H1 (cell line): ENCODE data around the gene UFM1. TPM values are rescaled to one million over a fixed set of nuclear protein-coding genes. Genes with fewer than 3 reads are reported as not detected.
A peak's percentile ranks its signal among the peaks of the same experiment; 100 is the strongest.

Experiments
- EP300 ChIP-seq, 2 experiments: IDR thresholded peaks; 1 replicate in 1 of 2; 2 replicates in 1 of 2; pipeline ENCODE4 v1.6.1; 2011 to 2012; ENCODE audit warnings: low read depth in 2 of 2, low read length in 2 of 2, mild to moderate bottlenecking in 2 of 2, borderline replicate concordance in 1 of 2, inconsistent platforms in 1 of 2, moderate library complexity in 1 of 2
- POU5F1 ChIP-seq: IDR thresholded peaks from 2 replicates; pipeline ENCODE4 v1.6.1; 2011; ENCODE audit warnings: low read depth, mild to moderate bottlenecking, low read length, moderate library complexity
- polyA plus RNA-seq, 7 experiments: library from polyadenylated mRNA; depleted of rRNA in 3 of 7; stranded (reverse) in 5 of 7; unstranded in 2 of 7; fragments of >200 nt in 5 of 7; fragments of 200-250 nt in 2 of 7; gene quantifications; 1 replicate in 5 of 7; 2 replicates in 1 of 7; 4 replicates in 1 of 7; pipeline versions ENCODE4 v1.2.1 to v1.2.3, GENCODE V29; 2011 to 2013; ENCODE audit warnings: missing spikeins in 2 of 7, mixed read lengths in 2 of 7
- total RNA-seq: library from RNA; stranded (reverse); fragmentation: NEBNext Ultra II Directional; extraction: Animal tissue kit (Norgen Biotek cat#: 25700); gene quantifications from 2 replicates; pipeline ENCODE4 v1.2.1, GENCODE V29; 2021
- TF ChIP-seq, protein P1 (sequence below): fragments of 300-600 bp; sonication (generic); IDR thresholded peaks from 2 replicates; pipeline ENCODE4 v1.7.1; 2012; ENCODE audit warnings: low read length, moderate library complexity, mild to moderate bottlenecking, inconsistent platforms; ENCODE audit not compliant: insufficient replicate concordance

Gene UFM1
- total and polyA plus RNA-seq, 2 of the 8 experiments (the other 6 are each of a cell fraction or from before 2014, with no cell fraction given) = 16.0 to 34.3 TPM

- TF ChIP-seq, protein P1, sequence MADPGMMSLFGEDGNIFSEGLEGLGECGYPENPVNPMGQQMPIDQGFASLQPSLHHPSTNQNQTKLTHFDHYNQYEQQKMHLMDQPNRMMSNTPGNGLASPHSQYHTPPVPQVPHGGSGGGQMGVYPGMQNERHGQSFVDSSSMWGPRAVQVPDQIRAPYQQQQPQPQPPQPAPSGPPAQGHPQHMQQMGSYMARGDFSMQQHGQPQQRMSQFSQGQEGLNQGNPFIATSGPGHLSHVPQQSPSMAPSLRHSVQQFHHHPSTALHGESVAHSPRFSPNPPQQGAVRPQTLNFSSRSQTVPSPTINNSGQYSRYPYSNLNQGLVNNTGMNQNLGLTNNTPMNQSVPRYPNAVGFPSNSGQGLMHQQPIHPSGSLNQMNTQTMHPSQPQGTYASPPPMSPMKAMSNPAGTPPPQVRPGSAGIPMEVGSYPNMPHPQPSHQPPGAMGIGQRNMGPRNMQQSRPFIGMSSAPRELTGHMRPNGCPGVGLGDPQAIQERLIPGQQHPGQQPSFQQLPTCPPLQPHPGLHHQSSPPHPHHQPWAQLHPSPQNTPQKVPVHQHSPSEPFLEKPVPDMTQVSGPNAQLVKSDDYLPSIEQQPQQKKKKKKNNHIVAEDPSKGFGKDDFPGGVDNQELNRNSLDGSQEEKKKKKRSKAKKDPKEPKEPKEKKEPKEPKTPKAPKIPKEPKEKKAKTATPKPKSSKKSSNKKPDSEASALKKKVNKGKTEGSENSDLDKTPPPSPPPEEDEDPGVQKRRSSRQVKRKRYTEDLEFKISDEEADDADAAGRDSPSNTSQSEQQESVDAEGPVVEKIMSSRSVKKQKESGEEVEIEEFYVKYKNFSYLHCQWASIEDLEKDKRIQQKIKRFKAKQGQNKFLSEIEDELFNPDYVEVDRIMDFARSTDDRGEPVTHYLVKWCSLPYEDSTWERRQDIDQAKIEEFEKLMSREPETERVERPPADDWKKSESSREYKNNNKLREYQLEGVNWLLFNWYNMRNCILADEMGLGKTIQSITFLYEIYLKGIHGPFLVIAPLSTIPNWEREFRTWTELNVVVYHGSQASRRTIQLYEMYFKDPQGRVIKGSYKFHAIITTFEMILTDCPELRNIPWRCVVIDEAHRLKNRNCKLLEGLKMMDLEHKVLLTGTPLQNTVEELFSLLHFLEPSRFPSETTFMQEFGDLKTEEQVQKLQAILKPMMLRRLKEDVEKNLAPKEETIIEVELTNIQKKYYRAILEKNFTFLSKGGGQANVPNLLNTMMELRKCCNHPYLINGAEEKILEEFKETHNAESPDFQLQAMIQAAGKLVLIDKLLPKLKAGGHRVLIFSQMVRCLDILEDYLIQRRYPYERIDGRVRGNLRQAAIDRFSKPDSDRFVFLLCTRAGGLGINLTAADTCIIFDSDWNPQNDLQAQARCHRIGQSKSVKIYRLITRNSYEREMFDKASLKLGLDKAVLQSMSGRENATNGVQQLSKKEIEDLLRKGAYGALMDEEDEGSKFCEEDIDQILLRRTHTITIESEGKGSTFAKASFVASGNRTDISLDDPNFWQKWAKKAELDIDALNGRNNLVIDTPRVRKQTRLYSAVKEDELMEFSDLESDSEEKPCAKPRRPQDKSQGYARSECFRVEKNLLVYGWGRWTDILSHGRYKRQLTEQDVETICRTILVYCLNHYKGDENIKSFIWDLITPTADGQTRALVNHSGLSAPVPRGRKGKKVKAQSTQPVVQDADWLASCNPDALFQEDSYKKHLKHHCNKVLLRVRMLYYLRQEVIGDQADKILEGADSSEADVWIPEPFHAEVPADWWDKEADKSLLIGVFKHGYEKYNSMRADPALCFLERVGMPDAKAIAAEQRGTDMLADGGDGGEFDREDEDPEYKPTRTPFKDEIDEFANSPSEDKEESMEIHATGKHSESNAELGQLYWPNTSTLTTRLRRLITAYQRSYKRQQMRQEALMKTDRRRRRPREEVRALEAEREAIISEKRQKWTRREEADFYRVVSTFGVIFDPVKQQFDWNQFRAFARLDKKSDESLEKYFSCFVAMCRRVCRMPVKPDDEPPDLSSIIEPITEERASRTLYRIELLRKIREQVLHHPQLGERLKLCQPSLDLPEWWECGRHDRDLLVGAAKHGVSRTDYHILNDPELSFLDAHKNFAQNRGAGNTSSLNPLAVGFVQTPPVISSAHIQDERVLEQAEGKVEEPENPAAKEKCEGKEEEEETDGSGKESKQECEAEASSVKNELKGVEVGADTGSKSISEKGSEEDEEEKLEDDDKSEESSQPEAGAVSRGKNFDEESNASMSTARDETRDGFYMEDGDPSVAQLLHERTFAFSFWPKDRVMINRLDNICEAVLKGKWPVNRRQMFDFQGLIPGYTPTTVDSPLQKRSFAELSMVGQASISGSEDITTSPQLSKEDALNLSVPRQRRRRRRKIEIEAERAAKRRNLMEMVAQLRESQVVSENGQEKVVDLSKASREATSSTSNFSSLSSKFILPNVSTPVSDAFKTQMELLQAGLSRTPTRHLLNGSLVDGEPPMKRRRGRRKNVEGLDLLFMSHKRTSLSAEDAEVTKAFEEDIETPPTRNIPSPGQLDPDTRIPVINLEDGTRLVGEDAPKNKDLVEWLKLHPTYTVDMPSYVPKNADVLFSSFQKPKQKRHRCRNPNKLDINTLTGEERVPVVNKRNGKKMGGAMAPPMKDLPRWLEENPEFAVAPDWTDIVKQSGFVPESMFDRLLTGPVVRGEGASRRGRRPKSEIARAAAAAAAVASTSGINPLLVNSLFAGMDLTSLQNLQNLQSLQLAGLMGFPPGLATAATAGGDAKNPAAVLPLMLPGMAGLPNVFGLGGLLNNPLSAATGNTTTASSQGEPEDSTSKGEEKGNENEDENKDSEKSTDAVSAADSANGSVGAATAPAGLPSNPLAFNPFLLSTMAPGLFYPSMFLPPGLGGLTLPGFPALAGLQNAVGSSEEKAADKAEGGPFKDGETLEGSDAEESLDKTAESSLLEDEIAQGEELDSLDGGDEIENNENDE = peak; percentile 37
- no peak for TF ChIP-seq POU5F1
- no peak for TF ChIP-seq EP300 (IDR thresholded peaks at IDR 0.05; ENCODE audit: borderline replicate concordance in 1 of 2, low read depth in 2 of 2, low read length in 2 of 2)
- TF ChIP-seq, all 59 proteins: peak for 2
Observed at GRCh38 chr13:38348861-38349389, 726 bp upstream of the UFM1 start (continued).
